Spleen (tissue), 11 donors: Measurements from ENCODE around the gene PDZD2. TPM values are rescaled to one million over a fixed set of nuclear protein-coding genes. Genes with fewer than 3 reads are reported as not detected.

ENCODE experiments used
- DNase-seq: peaks from one replicate; pipeline ENCODE4 v3.0.0-alpha.2; 2020
- H3K27ac ChIP-seq, 8 donors: fragments of 200-600 bp; sonication (generic) in 7 of 8; 1 replicate in 4 of 8; 2 replicates in 4 of 8; pipeline versions ENCODE4 v1.5.0 to v1.8.0; 2016 to 2021; ENCODE audit warnings: inconsistent platforms in 4 of 8, mild to moderate bottlenecking in 4 of 8, moderate library complexity in 1 of 8
- H3K27me3 ChIP-seq, 7 donors: fragments of 200-600 bp; sonication (generic) in 6 of 7; replicated peaks in 1 of 7; 1 replicate in 4 of 7; 2 replicates in 3 of 7; pipeline versions ENCODE4 v1.5.0 to v1.8.0; 2016 to 2021; ENCODE audit warnings: inconsistent platforms in 3 of 7, mild to moderate bottlenecking in 1 of 7
- H3K36me3 ChIP-seq, 6 donors: fragments of 200-600 bp; sonication (generic) in 5 of 6; 1 replicate in 4 of 6; 2 replicates in 2 of 6; pipeline versions ENCODE4 v1.5.0 to v1.8.0; 2016 to 2021; ENCODE audit warnings: inconsistent platforms in 2 of 6
- H3K4me1 ChIP-seq, 6 donors: fragments of 200-600 bp; sonication (generic) in 5 of 6; 1 replicate in 3 of 6; 2 replicates in 3 of 6; pipeline versions ENCODE4 v1.5.0 to v1.8.0; 2016 to 2021; ENCODE audit warnings: inconsistent platforms in 3 of 6
- H3K4me3 ChIP-seq, 8 donors: fragments of 200-600 bp; sonication (generic) in 7 of 8; 1 replicate in 4 of 8; 2 replicates in 4 of 8; pipeline versions ENCODE4 v1.5.0 to v1.8.0; 2016 to 2021; ENCODE audit warnings: inconsistent platforms in 4 of 8, mild to moderate bottlenecking in 4 of 8, moderate library complexity in 2 of 8
- H3K9me3 ChIP-seq, 8 donors: fragments of 200-600 bp; sonication (generic) in 7 of 8; 1 replicate in 4 of 8; 2 replicates in 4 of 8; pipeline versions ENCODE4 v1.5.0 to v1.8.0; 2016 to 2021; ENCODE audit warnings: inconsistent platforms in 4 of 8
- POLR2A ChIP-seq, 3 donors: fragments of 450-650 bp; IDR thresholded peaks; one replicate each; pipeline ENCODE4 v1.5.1; 2017; ENCODE audit warnings: antibody characterized with exemption in 3 of 3, mild to moderate bottlenecking in 1 of 3
- POLR2AphosphoS5 ChIP-seq, 3 donors: sonication (generic); formaldehyde crosslinking; IDR thresholded peaks; one replicate each; pipeline ENCODE4 v1.5.1; 2017; ENCODE audit warnings: antibody characterized with exemption in 3 of 3
- WGBS, 5 donors: extraction: QIAGEN DNeasy Blood & Tissue Kit in 3 of 5; methylation state at CpG; one replicate each; pipeline versions ENCODE4 v1.1.5 to v1.1.7; 2013 to 2018; 5-methylcytosine and 5-hydroxymethylcytosine counted together
- intact Hi-C: fragments of 100-400 bp; cut with DNase I; formaldehyde crosslinking; loops from one replicate; pipeline ENCODE4 v1.15.0; 2023; ENCODE audit warnings: low total_unique reads
- polyA plus RNA-seq, 3 donors: library from polyadenylated mRNA; stranded (reverse); fragments of 200-250 nt; gene quantifications; one replicate each; pipeline ENCODE4 v1.2.1, GENCODE V29; 2013
- total RNA-seq, 7 donors: library from RNA; depleted of rRNA in 3 of 7; stranded (reverse); fragments of >200 nt in 3 of 7; fragmentation: NEBNext Ultra II Directional in 4 of 7; extraction: Animal tissue kit (Norgen Biotek cat#: 25700) in 4 of 7; gene quantifications; one replicate each; pipeline versions ENCODE4 v1.1.0 to v1.2.1, GENCODE V29; 2016 to 2021
- TF ChIP-seq, protein P1 (sequence below), 11 experiments: fragments of 200-600 bp in 7 of 11; fragments of 450-650 bp in 4 of 11; sonication (generic) in 4 of 11; IDR thresholded peaks in 8 of 11; conservative IDR thresholded peaks in 3 of 11; 1 replicate in 7 of 11; 2 replicates in 4 of 11; pipeline versions ENCODE4 v1.4.0 to v1.8.0; 2016 to 2021; ENCODE audit warnings: antibody characterized with exemption in 11 of 11, inconsistent platforms in 4 of 11, mild to moderate bottlenecking in 1 of 11
- donor health status: healthy with polysubstance abuse.
- donor health status: DM: no; HTN: no; CAD: no; lungs with moderate emphysema.
- donor health status: DM: no; HTN: no; CAD: no.
- donor health status: Bipolar disorder and iron deficiency.
- donor health status: healthy.
- donor health status: DM: no; HTN: no; CAD: no.
- donor health status: DM: yes; HTN: yes; CAD: no.

Gene PDZD2
- total and polyA plus RNA-seq, 10 donors, result 0.09 to 4.7 (median 2.4) TPM

DNA sequence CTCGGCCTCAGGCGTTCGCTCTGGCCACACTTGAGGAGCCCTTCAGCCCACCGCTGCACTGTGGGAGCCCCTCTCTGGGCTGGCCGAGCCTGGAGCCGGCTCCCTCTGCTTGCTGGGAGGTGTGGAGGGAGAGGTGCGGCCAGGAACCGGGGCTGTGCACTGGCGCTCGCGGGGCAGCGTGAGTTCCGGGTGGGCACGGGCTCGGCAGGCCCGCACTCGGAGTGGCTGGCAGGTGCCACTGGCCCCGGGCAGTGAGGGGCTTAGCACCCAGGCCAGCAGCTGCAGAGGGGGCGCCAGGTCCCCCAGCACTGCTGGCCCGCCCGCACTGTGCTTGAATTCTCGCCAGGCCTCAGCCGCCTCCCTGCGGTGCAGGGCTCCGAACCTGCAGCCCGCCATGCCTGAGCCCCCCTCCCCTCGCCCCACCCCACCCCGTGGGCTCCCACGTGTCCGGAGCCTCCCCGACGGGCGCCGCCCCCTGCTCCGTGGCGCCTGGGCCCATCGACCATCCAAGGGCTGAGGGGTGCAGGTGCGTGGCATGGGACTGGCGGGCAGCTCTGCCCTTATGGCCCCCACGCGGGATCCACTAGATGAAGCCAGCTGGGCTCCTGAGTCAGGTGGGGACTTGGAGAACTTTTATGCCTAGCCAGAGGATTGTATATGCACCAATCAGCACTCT is 138.2 kb downstream of the PDZD2 start:
- no peak for DNase-seq
- Histone ChIP-seq H3K27ac (no peak overlapping the region), H3K4me1 (no peaks in the 10 kb centered on the region), H3K9me3 (peaks cover 0 to 9% (median 0%) of the 10 kb centered on the region in 8 donors), H3K27me3 (no peaks in the 10 kb centered on the region), H3K36me3 (no peaks in the 10 kb centered on the region), H3K4me3 (no peak overlapping the region)
- 91 to 98% (median 93%) methylated on average over 18 to 41 of the region's 41 CpGs for WGBS, 5 donors
- TF ChIP-seq POLR2AphosphoS5 (IDR thresholded peaks at IDR 0.05), result no peak
- TF ChIP-seq POLR2A (IDR thresholded peaks at IDR 0.05), result no peak
- TF ChIP-seq, protein P1, sequence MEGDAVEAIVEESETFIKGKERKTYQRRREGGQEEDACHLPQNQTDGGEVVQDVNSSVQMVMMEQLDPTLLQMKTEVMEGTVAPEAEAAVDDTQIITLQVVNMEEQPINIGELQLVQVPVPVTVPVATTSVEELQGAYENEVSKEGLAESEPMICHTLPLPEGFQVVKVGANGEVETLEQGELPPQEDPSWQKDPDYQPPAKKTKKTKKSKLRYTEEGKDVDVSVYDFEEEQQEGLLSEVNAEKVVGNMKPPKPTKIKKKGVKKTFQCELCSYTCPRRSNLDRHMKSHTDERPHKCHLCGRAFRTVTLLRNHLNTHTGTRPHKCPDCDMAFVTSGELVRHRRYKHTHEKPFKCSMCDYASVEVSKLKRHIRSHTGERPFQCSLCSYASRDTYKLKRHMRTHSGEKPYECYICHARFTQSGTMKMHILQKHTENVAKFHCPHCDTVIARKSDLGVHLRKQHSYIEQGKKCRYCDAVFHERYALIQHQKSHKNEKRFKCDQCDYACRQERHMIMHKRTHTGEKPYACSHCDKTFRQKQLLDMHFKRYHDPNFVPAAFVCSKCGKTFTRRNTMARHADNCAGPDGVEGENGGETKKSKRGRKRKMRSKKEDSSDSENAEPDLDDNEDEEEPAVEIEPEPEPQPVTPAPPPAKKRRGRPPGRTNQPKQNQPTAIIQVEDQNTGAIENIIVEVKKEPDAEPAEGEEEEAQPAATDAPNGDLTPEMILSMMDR (IDR thresholded peaks at IDR 0.05 in 8 of 11, conservative IDR thresholded peaks at IDR 0.05 in 3 of 11), result no peak
- intact Hi-C loops, result no loop called here

DNA sequence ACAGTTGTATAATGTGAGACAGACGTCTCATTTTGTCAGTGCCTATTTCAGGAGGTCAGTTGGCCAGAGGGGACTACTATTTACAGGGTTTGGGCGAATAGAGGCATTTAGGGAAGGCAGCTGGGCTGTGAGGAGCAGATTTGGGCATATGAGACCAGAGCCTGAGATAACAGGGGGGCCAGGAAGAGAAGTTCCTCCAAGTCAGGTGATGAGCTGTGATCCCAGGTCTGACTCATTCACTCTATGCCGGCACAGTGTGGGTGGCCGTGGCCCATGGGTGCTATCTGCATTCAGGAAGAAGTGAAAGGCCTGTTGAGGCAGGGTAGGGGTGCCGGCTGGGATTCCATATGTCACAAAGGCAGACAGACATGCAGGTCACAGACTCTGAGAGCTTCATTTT is 142.8 kb downstream of the PDZD2 start:
- intact Hi-C loops, result no loop called here
- DNase-seq, result no peak
- 68 to 89% (median 75%) methylated on average over 5 of the region's 5 CpGs for WGBS, 5 donors
- H3K27me3 ChIP-seq, result no peaks in the 10 kb centered on the region
- no peaks in the 10 kb centered on the region for H3K4me1 ChIP-seq
- H3K9me3 ChIP-seq, result peaks cover 0 to 7% (median 0%) of the 10 kb centered on the region in 8 donors
- no peak overlapping the region for H3K27ac ChIP-seq
- no peak overlapping the region for H3K4me3 ChIP-seq
- TF ChIP-seq POLR2A (IDR thresholded peaks at IDR 0.05), result no peak
- TF ChIP-seq, protein P1 (IDR thresholded peaks at IDR 0.05 in 8 of 11, conservative IDR thresholded peaks at IDR 0.05 in 3 of 11), result no peak
- TF ChIP-seq POLR2AphosphoS5 (IDR thresholded peaks at IDR 0.05), result no peak
- H3K36me3 ChIP-seq, result no peaks in the 10 kb centered on the region

DNA sequence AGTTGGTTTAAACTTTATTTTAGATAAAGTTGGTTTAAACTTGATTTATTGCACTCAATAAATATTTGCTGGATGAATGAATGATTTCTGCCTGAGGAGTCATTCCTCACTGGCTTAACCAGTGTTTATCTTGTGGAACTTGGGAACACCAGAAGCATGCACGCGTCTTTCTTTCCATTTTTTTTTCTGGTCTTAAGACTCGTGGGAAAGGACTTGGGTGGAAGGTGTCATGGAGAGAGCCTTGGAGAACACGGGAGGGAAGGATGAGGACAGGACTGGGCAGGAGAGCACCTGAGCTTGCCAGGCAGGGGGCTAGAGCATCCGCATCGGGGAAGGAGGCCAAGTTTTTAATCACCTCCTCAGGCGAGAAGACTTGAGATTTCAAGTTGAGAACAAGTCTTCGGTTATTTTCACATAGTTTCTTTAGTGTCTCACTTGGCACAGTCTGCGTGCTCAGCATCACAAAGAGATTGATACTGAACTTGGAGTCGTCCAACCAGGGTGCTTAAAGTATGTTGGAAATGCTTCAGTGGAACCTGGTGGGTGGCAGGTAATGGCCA is 144.2 kb downstream of the PDZD2 start:
- TF ChIP-seq POLR2A (IDR thresholded peaks at IDR 0.05) (no peak), POLR2AphosphoS5 (IDR thresholded peaks at IDR 0.05) (no peak)
- TF ChIP-seq, protein P1 (IDR thresholded peaks at IDR 0.05 in 8 of 11, conservative IDR thresholded peaks at IDR 0.05 in 3 of 11), result no peak
- 87 to 93% (median 91%) methylated on average over 10 of the region's 10 CpGs for WGBS, 5 donors
- no peak overlapping the region for H3K4me3 ChIP-seq
- no peaks in the 10 kb centered on the region for H3K36me3 ChIP-seq
- DNase-seq, result no peak
- H3K27me3 ChIP-seq, result no peaks in the 10 kb centered on the region
- no peaks in the 10 kb centered on the region for H3K4me1 ChIP-seq
- no peaks in the 10 kb centered on the region for H3K9me3 ChIP-seq
- no peak overlapping the region for H3K27ac ChIP-seq
- intact Hi-C loops, result no loop called here

DNA sequence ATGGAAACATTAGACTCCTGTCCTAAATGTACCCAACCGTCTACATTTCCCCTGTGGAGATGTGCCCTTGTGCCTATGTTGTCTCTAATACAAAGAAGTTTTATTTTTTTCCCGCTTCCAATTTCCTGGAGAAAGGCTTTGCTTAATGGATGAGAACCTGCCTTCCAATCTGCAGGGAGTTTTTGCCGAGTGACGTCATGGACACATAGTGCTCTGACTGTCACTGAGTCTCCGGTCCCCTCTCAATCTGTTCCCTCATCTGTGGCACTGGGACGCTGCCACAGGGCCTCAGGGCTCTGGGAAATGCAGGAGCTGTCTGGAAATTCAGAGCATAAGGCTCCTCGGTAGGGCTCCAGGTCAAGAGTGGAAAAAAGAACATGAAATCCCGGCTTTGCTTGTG is 144.8 kb downstream of the PDZD2 start:
- DNase-seq, result no peak
- Histone ChIP-seq H3K4me3 (no peak overlapping the region), H3K9me3 (peaks cover 0 to under 1% (median 0%) of the 10 kb centered on the region in 8 donors), H3K27me3 (no peaks in the 10 kb centered on the region), H3K4me1 (no peaks in the 10 kb centered on the region), H3K36me3 (no peaks in the 10 kb centered on the region), H3K27ac (no peak overlapping the region)
- TF ChIP-seq POLR2AphosphoS5 (IDR thresholded peaks at IDR 0.05) (no peak), POLR2A (IDR thresholded peaks at IDR 0.05) (no peak)
- TF ChIP-seq, protein P1 (IDR thresholded peaks at IDR 0.05 in 8 of 11, conservative IDR thresholded peaks at IDR 0.05 in 3 of 11), result no peak
- intact Hi-C loops, result no loop called here
- WGBS, 5 donors, result 83 to 88% (median 86%) methylated on average over 8 of the region's 8 CpGs
